ENCODE results near the gene ZDHHC19.
A peak's percentile ranks its signal among the peaks of the same experiment; 100 is the strongest.
"Not testable (repeated sequence)": the region's sequence is repeated elsewhere in the genome, so short reads cannot be mapped to it uniquely, and the experiment has no call there.

ZDHHC19 gene

GRCh38 chr3:196254376-196255283 is 43.4 kb upstream of the ZDHHC19 start:
- no peak overlapping the region for H3K4me3 ChIP-seq (ENCODE audit: low read depth in 1 of 2, low read length in 2 of 2)
- H3K4me1 ChIP-seq (ENCODE audit: insufficient read depth, low read length) = no peaks in the 10 kb centered on the region
- H3K9ac ChIP-seq (ENCODE audit: low read depth, low read length) = no peak overlapping the region
- no peaks in the 10 kb centered on the region for H3K9me3 ChIP-seq (ENCODE audit: insufficient read depth, low read length, severe bottlenecking)
- no peaks in the 10 kb centered on the region for H4K20me1 ChIP-seq (ENCODE audit: insufficient read depth, low read length)
- H3K27me3 ChIP-seq (ENCODE audit: insufficient read depth, low read length, poor library complexity) = no peaks in the 10 kb centered on the region
- ATAC-seq (ENCODE audit: insufficient read depth, low read depth) (no peak), DNase-seq (no peak)
- H3K79me2 ChIP-seq (ENCODE audit: insufficient read depth, low read length) = no peaks in the 10 kb centered on the region
- no peak overlapping the region for H3K27ac ChIP-seq (ENCODE audit: low read length)
- H3K36me3 ChIP-seq (ENCODE audit: insufficient read depth, low read length) = peaks cover 27% of the 10 kb centered on the region; the same call in 1 of the 2 replicates
- no peak overlapping the region for H2AFZ ChIP-seq (ENCODE audit: low read depth, low read length)
- TF ChIP-seq EZH2 (IDR thresholded peaks at IDR 0.05; ENCODE audit: borderline replicate concordance, low read depth, low read length, severe bottlenecking) (no peak), CTCF (IDR thresholded peaks at IDR 0.05; ENCODE audit: borderline replicate concordance, extremely low read depth, low read length, poor library complexity, severe bottlenecking) (no peak)
- no peak overlapping the region for H3K4me2 ChIP-seq (ENCODE audit: insufficient read depth, low read length)

GRCh38 chr3:196251918-196252317 is 40.7 kb upstream of the ZDHHC19 start:
- H3K4me2 ChIP-seq (ENCODE audit: insufficient read depth, low read length) = no peak overlapping the region
- ATAC-seq (ENCODE audit: insufficient read depth, low read depth) = no peak
- no peak overlapping the region for H3K9ac ChIP-seq (ENCODE audit: low read depth, low read length)
- H3K27me3 ChIP-seq (ENCODE audit: insufficient read depth, low read length, poor library complexity) = no peaks in the 10 kb centered on the region
- peaks cover 35% of the 10 kb centered on the region for H3K36me3 ChIP-seq (ENCODE audit: insufficient read depth, low read length)
- H2AFZ ChIP-seq (ENCODE audit: low read depth, low read length) = no peak overlapping the region
- TF ChIP-seq CTCF (IDR thresholded peaks at IDR 0.05; ENCODE audit: borderline replicate concordance, extremely low read depth, low read length, poor library complexity, severe bottlenecking) = no peak
- no peak for TF ChIP-seq EZH2 (IDR thresholded peaks at IDR 0.05; ENCODE audit: borderline replicate concordance, low read depth, low read length, severe bottlenecking)
- H4K20me1 ChIP-seq (ENCODE audit: insufficient read depth, low read length) = no peaks in the 10 kb centered on the region
- H3K4me3 ChIP-seq (ENCODE audit: low read depth in 1 of 2, low read length in 2 of 2) = no peak overlapping the region
- H3K79me2 ChIP-seq (ENCODE audit: insufficient read depth, low read length) = no peaks in the 10 kb centered on the region
- no peaks in the 10 kb centered on the region for H3K9me3 ChIP-seq (ENCODE audit: insufficient read depth, low read length, severe bottlenecking)
- no peaks in the 10 kb centered on the region for H3K4me1 ChIP-seq (ENCODE audit: insufficient read depth, low read length)
- DNase-seq = no peak
- no peak overlapping the region for H3K27ac ChIP-seq (ENCODE audit: low read length)

GRCh38 chr3:196246612-196247308 is 35.6 kb upstream of the ZDHHC19 start:
- Histone ChIP-seq H4K20me1 (ENCODE audit: insufficient read depth, low read length) (no peaks in the 10 kb centered on the region), H3K27ac (ENCODE audit: low read length) (no peak overlapping the region), H3K79me2 (ENCODE audit: insufficient read depth, low read length) (no peaks in the 10 kb centered on the region), H3K4me1 (ENCODE audit: insufficient read depth, low read length) (no peaks in the 10 kb centered on the region), H3K4me2 (ENCODE audit: insufficient read depth, low read length) (no peak overlapping the region), H3K9ac (ENCODE audit: low read depth, low read length) (no peak overlapping the region), H3K4me3 (ENCODE audit: low read depth in 1 of 2, low read length in 2 of 2) (no peak overlapping the region), H3K36me3 (ENCODE audit: insufficient read depth, low read length) (peaks cover 36% of the 10 kb centered on the region), H2AFZ (ENCODE audit: low read depth, low read length) (no peak overlapping the region), H3K27me3 (ENCODE audit: insufficient read depth, low read length, poor library complexity) (no peaks in the 10 kb centered on the region), H3K9me3 (ENCODE audit: insufficient read depth, low read length, severe bottlenecking) (no peaks in the 10 kb centered on the region)
- peak; percentile 40 for DNase-seq
- peak; percentile 57 for ATAC-seq (ENCODE audit: insufficient read depth, low read depth)
- TF ChIP-seq EZH2 (IDR thresholded peaks at IDR 0.05; ENCODE audit: borderline replicate concordance, low read depth, low read length, severe bottlenecking) = no peak
- TF ChIP-seq CTCF (IDR thresholded peaks at IDR 0.05; ENCODE audit: borderline replicate concordance, extremely low read depth, low read length, poor library complexity, severe bottlenecking) = no peak

- not testable (repeated sequence) for H4K20me1 ChIP-seq (ENCODE audit: insufficient read depth, low read length); H3K4me2 ChIP-seq (ENCODE audit: insufficient read depth, low read length); H3K4me3 ChIP-seq (ENCODE audit: low read depth in 1 of 2, low read length in 2 of 2); H3K27me3 ChIP-seq (ENCODE audit: insufficient read depth, low read length, poor library complexity); H3K27ac ChIP-seq (ENCODE audit: low read length); H3K79me2 ChIP-seq (ENCODE audit: insufficient read depth, low read length); H3K4me1 ChIP-seq (ENCODE audit: insufficient read depth, low read length); H3K9ac ChIP-seq (ENCODE audit: low read depth, low read length); H2AFZ ChIP-seq (ENCODE audit: low read depth, low read length); DNase-seq; ATAC-seq (ENCODE audit: insufficient read depth, low read depth); H3K9me3 ChIP-seq (ENCODE audit: insufficient read depth, low read length, severe bottlenecking)
- H3K36me3 ChIP-seq (ENCODE audit: insufficient read depth, low read length) = peaks cover 41% of the 10 kb centered on the region
Observed at GRCh38 chr3:196244166-196244565, 33.0 kb upstream of the ZDHHC19 start.

All from DND-41 (cell line).